Measurements from ENCODE around the gene SLX9.
"Not testable (repeated sequence)": the region's sequence is repeated elsewhere in the genome, so short reads cannot be mapped to it uniquely, and the experiment has no call there.

- not testable (repeated sequence) for TF ChIP-seq CTCF (conservative IDR thresholded peaks at IDR 0.05; ENCODE audit: low read depth, low read length); EZH2 (IDR thresholded peaks at IDR 0.05; ENCODE audit: low read length, unreplicated experiment)
These were observed 84.7 kb downstream of the SLX9 start for GRCh38 chr21:45024516-45024915.
